Duodenal mucosa (tissue), 2 donors: ENCODE data around the gene ZKSCAN8.
A peak's percentile ranks its signal among the peaks of the same experiment; 100 is the strongest.

ENCODE experiments used
- H3K27ac ChIP-seq: one replicate; pipeline ENCODE4 v1.7.0; 2013; ENCODE audit warnings: low read depth, low read length
- H3K27me3 ChIP-seq, 2 donors: one replicate each; pipeline ENCODE4 v1.7.0; 2013; ENCODE audit warnings: low read length in 2 of 2, control low read depth in 1 of 2; ENCODE audit not compliant: insufficient read depth in 2 of 2, control insufficient read depth in 1 of 2
- H3K36me3 ChIP-seq, 2 donors: one replicate each; pipeline ENCODE4 v1.7.0; 2013; ENCODE audit warnings: low read length in 2 of 2, control low read depth in 1 of 2; ENCODE audit not compliant: insufficient read depth in 2 of 2, control insufficient read depth in 1 of 2
- H3K4me1 ChIP-seq, 2 donors: one replicate each; pipeline ENCODE4 v1.7.0; 2013; ENCODE audit warnings: low read length in 2 of 2, control low read depth in 1 of 2; ENCODE audit not compliant: insufficient read depth in 2 of 2, control insufficient read depth in 1 of 2
- H3K4me3 ChIP-seq, 2 donors: one replicate each; pipeline ENCODE4 v1.7.0; 2013; ENCODE audit warnings: low read length in 2 of 2, low read depth in 1 of 2
- H3K9ac ChIP-seq, 2 donors: one replicate each; pipeline ENCODE4 v1.7.0; 2013; ENCODE audit warnings: low read length in 2 of 2, low read depth in 1 of 2
- H3K9me3 ChIP-seq, 2 donors: one replicate each; pipeline ENCODE4 v1.7.0; 2013; ENCODE audit warnings: low read length in 2 of 2, control low read depth in 1 of 2; ENCODE audit not compliant: control insufficient read depth in 1 of 2

Gene ZKSCAN8

GRCh38 chr6:28137505-28137981 lies 4.1 kb upstream of the ZKSCAN8 start:
- H3K4me1 ChIP-seq = peaks cover 22 to 32% of the 10 kb centered on the region in 2 donors
- peak overlapping the region; percentile 87 to 91 for H3K9ac ChIP-seq
- no peaks in the 10 kb centered on the region for H3K36me3 ChIP-seq
- H3K4me3 ChIP-seq = peak overlapping the region; percentile 94 to 96
- no peaks in the 10 kb centered on the region for H3K27me3 ChIP-seq
- no peaks in the 10 kb centered on the region for H3K9me3 ChIP-seq
- H3K27ac ChIP-seq = no peak overlapping the region

- Histone ChIP-seq H3K27ac (no peak overlapping the region), H3K4me1 (peaks cover 30 to 39% of the 10 kb centered on the region in 2 donors), H3K4me3 (peak overlapping the region in 1 of 2 donors; percentile 56), H3K9ac (peak overlapping the region in 1 of 2 donors; percentile 40), H3K27me3 (no peaks in the 10 kb centered on the region), H3K9me3 (no peaks in the 10 kb centered on the region), H3K36me3 (no peaks in the 10 kb centered on the region)
Observed at GRCh38 chr6:28139860-28140543, 1.7 kb upstream of the ZKSCAN8 start.

- Histone ChIP-seq H3K4me3 (peak overlapping the region in 1 of 2 donors; percentile 56), H3K9me3 (no peaks in the 10 kb centered on the region), H3K36me3 (peaks cover 0 to 2% of the 10 kb centered on the region in 2 donors), H3K27me3 (no peaks in the 10 kb centered on the region), H3K27ac (no peak overlapping the region), H3K9ac (no peak overlapping the region), H3K4me1 (peaks cover 26 to 35% of the 10 kb centered on the region in 2 donors)
Observed at GRCh38 chr6:28140616-28141015, 1.1 kb upstream of the ZKSCAN8 start.

- no peaks in the 10 kb centered on the region for H3K9me3 ChIP-seq
- H3K9ac ChIP-seq = peak overlapping the region; percentile 77 to 88
- H3K27me3 ChIP-seq = no peaks in the 10 kb centered on the region
- peak overlapping the region; percentile 94 to 97 for H3K4me3 ChIP-seq
- H3K36me3 ChIP-seq = peaks cover 0 to 5% of the 10 kb centered on the region in 2 donors
- H3K27ac ChIP-seq = no peak overlapping the region
- H3K4me1 ChIP-seq = peaks cover 18 to 28% of the 10 kb centered on the region in 2 donors
Observed at GRCh38 chr6:28142446-28142845, 763 bp downstream of the ZKSCAN8 start.

GRCh38 chr6:28145231-28145630 lies 3.5 kb downstream of the ZKSCAN8 start:
- H3K36me3 ChIP-seq = peaks cover 13 to 29% of the 10 kb centered on the region in 2 donors
- no peaks in the 10 kb centered on the region for H3K27me3 ChIP-seq
- no peaks in the 10 kb centered on the region for H3K9me3 ChIP-seq
- H3K9ac ChIP-seq = no peak overlapping the region
- H3K4me3 ChIP-seq = no peak overlapping the region
- H3K4me1 ChIP-seq = peaks cover 10 to 17% of the 10 kb centered on the region in 2 donors
- H3K27ac ChIP-seq = no peak overlapping the region

GRCh38 chr6:28152531-28152930 lies 10.8 kb downstream of the ZKSCAN8 start:
- Histone ChIP-seq H3K9ac (no peak overlapping the region), H3K36me3 (peaks cover 49 to 76% of the 10 kb centered on the region in 2 donors), H3K9me3 (peaks cover 2 to 7% of the 10 kb centered on the region in 2 donors), H3K27me3 (no peaks in the 10 kb centered on the region), H3K27ac (no peak overlapping the region), H3K4me1 (no peaks in the 10 kb centered on the region), H3K4me3 (no peak overlapping the region)

- peaks cover 2 to 7% of the 10 kb centered on the region in 2 donors for H3K9me3 ChIP-seq
- H3K4me3 ChIP-seq = no peak overlapping the region
- peaks cover 44 to 68% of the 10 kb centered on the region in 2 donors for H3K36me3 ChIP-seq
- no peaks in the 10 kb centered on the region for H3K4me1 ChIP-seq
- H3K27ac ChIP-seq = no peak overlapping the region
- H3K27me3 ChIP-seq = no peaks in the 10 kb centered on the region
- no peak overlapping the region for H3K9ac ChIP-seq
Observed at GRCh38 chr6:28153546-28153945, 11.9 kb downstream of the ZKSCAN8 start.

- Histone ChIP-seq H3K9ac (no peak overlapping the region), H3K9me3 (peaks cover 2 to 7% of the 10 kb centered on the region in 2 donors)
Observed at GRCh38 chr6:28154357-28154756, 12.7 kb downstream of the ZKSCAN8 start.

GRCh38 chr6:28158318-28158717 lies 16.6 kb downstream of the ZKSCAN8 start:
- H3K36me3 ChIP-seq = peaks cover 19 to 23% of the 10 kb centered on the region in 2 donors
- peaks cover 0 to 6% of the 10 kb centered on the region in 2 donors for H3K4me1 ChIP-seq
- H3K9ac ChIP-seq = no peak overlapping the region
- H3K27ac ChIP-seq = no peak overlapping the region
- H3K27me3 ChIP-seq = no peaks in the 10 kb centered on the region
- no peak overlapping the region for H3K4me3 ChIP-seq
- peaks cover 1 to 2% of the 10 kb centered on the region in 2 donors for H3K9me3 ChIP-seq

More at GRCh38 chr6:28154357-28154756, 12.7 kb downstream of the ZKSCAN8 start:
- H3K27ac ChIP-seq = no peak overlapping the region
- peaks cover 41 to 61% of the 10 kb centered on the region in 2 donors for H3K36me3 ChIP-seq
- H3K27me3 ChIP-seq = no peaks in the 10 kb centered on the region
- H3K4me3 ChIP-seq = no peak overlapping the region
- no peaks in the 10 kb centered on the region for H3K4me1 ChIP-seq

GRCh38 chr6:28159029-28159607 lies 17.4 kb downstream of the ZKSCAN8 start:
- Histone ChIP-seq H3K4me3 (no peak overlapping the region), H3K27ac (no peak overlapping the region), H3K36me3 (peaks cover 11 to 15% of the 10 kb centered on the region in 2 donors), H3K9me3 (no peaks in the 10 kb centered on the region), H3K27me3 (no peaks in the 10 kb centered on the region), H3K9ac (no peak overlapping the region), H3K4me1 (peaks cover 0 to 6% of the 10 kb centered on the region in 2 donors)
